Measurements from ENCODE around the gene DOCK1.

DNA sequence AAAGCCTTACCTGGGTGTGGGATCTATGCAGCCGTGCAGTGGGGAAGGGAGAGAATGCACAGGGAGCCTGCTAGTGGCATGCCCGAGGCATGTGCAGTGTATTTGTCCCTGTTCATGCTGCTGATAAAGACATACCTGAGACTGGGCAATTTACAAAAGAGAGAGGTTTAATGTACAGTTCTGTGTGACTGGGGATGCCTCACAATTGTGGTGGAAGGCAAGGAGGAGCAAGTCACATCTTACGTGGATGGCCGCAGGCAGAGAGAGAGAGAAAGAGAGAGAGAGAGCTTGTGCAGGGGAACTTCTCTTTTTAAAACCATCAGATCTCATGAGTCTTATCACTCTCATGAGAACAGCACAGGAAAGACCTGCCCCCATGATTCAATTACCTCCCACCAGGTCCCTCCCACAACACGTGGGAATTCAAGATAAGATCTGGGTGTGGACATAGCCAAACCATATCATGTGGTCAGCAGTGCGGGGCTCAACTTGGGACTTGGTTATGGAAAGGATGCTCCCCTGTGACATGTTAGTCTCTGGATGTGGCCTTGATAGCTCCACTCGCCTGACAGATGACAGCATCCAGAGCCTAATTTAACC is 128.9 kb downstream of the DOCK1 start:
- TF ChIP-seq, protein P1, sequence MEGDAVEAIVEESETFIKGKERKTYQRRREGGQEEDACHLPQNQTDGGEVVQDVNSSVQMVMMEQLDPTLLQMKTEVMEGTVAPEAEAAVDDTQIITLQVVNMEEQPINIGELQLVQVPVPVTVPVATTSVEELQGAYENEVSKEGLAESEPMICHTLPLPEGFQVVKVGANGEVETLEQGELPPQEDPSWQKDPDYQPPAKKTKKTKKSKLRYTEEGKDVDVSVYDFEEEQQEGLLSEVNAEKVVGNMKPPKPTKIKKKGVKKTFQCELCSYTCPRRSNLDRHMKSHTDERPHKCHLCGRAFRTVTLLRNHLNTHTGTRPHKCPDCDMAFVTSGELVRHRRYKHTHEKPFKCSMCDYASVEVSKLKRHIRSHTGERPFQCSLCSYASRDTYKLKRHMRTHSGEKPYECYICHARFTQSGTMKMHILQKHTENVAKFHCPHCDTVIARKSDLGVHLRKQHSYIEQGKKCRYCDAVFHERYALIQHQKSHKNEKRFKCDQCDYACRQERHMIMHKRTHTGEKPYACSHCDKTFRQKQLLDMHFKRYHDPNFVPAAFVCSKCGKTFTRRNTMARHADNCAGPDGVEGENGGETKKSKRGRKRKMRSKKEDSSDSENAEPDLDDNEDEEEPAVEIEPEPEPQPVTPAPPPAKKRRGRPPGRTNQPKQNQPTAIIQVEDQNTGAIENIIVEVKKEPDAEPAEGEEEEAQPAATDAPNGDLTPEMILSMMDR (conservative IDR thresholded peaks at IDR 0.05 in 1 of 2, IDR thresholded peaks at IDR 0.05 in 1 of 2; ENCODE audit: low read depth in 1 of 2, low read length in 2 of 2), result no peak
- no peak for TF ChIP-seq EZH2 (IDR thresholded peaks at IDR 0.05; ENCODE audit: low read length, missing control alignments)

Measured in fibroblast of lung (primary cell).